Heart right ventricle (tissue), 16 donors: Measurements from ENCODE around the gene IPO7. TPM values are rescaled to one million over a fixed set of nuclear protein-coding genes. Genes with fewer than 3 reads are reported as not detected.
"Not testable (repeated sequence)": the region's sequence is repeated elsewhere in the genome, so short reads cannot be mapped to it uniquely, and the experiment has no call there.

Experiments used
- ATAC-seq, 8 donors: fragments of 200-7000 bp; cut with Tn5 transposase; one replicate each; pipeline ENCODE4 v1.9.1; 2020; ENCODE audit warnings: mild to moderate bottlenecking in 8 of 8, moderate library complexity in 8 of 8, moderate number of reproducible peaks in 1 of 8
- DNase-seq, 2 donors: peaks; one replicate each; pipeline ENCODE4 v3.0.0-alpha.2; 2020
- H3K27ac ChIP-seq, 10 donors: fragments of 200-600 bp; sonication (generic) in 2 of 10; one replicate each; pipeline versions ENCODE4 v1.5.0 to v1.8.0; 2020 to 2022; ENCODE audit warnings: mild to moderate bottlenecking in 3 of 10
- H3K27me3 ChIP-seq, 7 donors: fragments of 200-600 bp; one replicate each; pipeline ENCODE4 v1.8.0; 2021 to 2022; ENCODE audit warnings: mild to moderate bottlenecking in 2 of 7
- H3K36me3 ChIP-seq, 9 donors: fragments of 200-600 bp; sonication (generic) in 1 of 9; one replicate each; pipeline versions ENCODE4 v1.5.0 to v1.8.0; 2020 to 2022; ENCODE audit warnings: mild to moderate bottlenecking in 2 of 9
- H3K4me1 ChIP-seq, 9 donors: fragments of 200-600 bp; sonication (generic) in 1 of 9; one replicate each; pipeline versions ENCODE4 v1.5.0 to v1.8.0; 2020 to 2022; ENCODE audit warnings: mild to moderate bottlenecking in 4 of 9
- H3K4me3 ChIP-seq, 10 donors: fragments of 200-600 bp; sonication (generic) in 2 of 10; one replicate each; pipeline versions ENCODE4 v1.5.0 to v1.8.0; 2020 to 2022; ENCODE audit warnings: mild to moderate bottlenecking in 7 of 10, moderate library complexity in 2 of 10
- H3K9me3 ChIP-seq, 11 donors: fragments of 200-600 bp in 10 of 11; sonication (generic) in 2 of 11; one replicate each; pipeline versions ENCODE4 v1.5.0 to v1.8.0; 2013 to 2022; ENCODE audit warnings: mild to moderate bottlenecking in 2 of 11, control low read depth in 1 of 11, moderate library complexity in 1 of 11
- CTCF ChIP-seq, 9 donors: fragments of 200-600 bp; sonication (generic) in 2 of 9; IDR thresholded peaks; one replicate each; pipeline versions ENCODE4 v1.5.0 to v1.8.0; 2021 to 2022; ENCODE audit warnings: antibody characterized with exemption in 9 of 9, mild to moderate bottlenecking in 5 of 9, moderate library complexity in 1 of 9
- WGBS, 2 donors: extraction: QIAGEN DNeasy Blood & Tissue Kit; methylation state at CpG; one replicate each; pipeline ENCODE4 v1.1.7; 2013; ENCODE audit warnings: inconsistent platforms in 1 of 2; 5-methylcytosine and 5-hydroxymethylcytosine counted together
- intact Hi-C, 10 donors: fragments of 100-400 bp; cut with DNase I; formaldehyde crosslinking; loops; one replicate each; pipeline versions ENCODE4 v1.11.1 to v1.14.2; 2022
- polyA plus RNA-seq, 2 donors: library from polyadenylated mRNA; stranded (reverse); fragments of 200-250 nt; gene quantifications; one replicate each; pipeline ENCODE4 v1.2.3, GENCODE V29; 2013
- total RNA-seq, 10 donors: library from RNA; stranded (reverse); fragmentation: NEBNext Ultra II Directional in 3 of 10; extraction: Animal tissue kit (Norgen Biotek cat#: 25700) in 3 of 10; gene quantifications; one replicate each; pipeline versions ENCODE4 v1.2.1 to v1.2.4, GENCODE V29; 2021 to 2023
- donor health status: Arrhythmogenic right ventricular cardiomyopathy.
- donor health status: ischemic (EF 13 %, LVEDD 7.1; RV severe dilation, severe dysfunction).
- donor health status: healthy with polysubstance abuse.
- donor health status: DM: no; HTN: yes; CAD: no.
- donor health status: DM: no; HTN: no; CAD: no.
- donor health status: ischemic (EF 25% LVEDD 6.9; RV normal size, moderate dysfunction).
- donor health status: ischemic (EF 25% LVEDD 5.7; RV mildly dilated, moderate dysfunction).
- donor health status: healthy.
- donor health status: DM: yes; HTN: yes; CAD: no.
- donor health status: Ischemic cardiomyopathy.
- donor health status: ischemic (EF 35%, LVEDD 5.7; RV mildly dilated, moderate dysfunction).
- donor health status: nonischemic (EF 11% LVEDD 7.7; RV severe dilation, severe dysfunction).
- donor health status: DM: yes; HTN: yes; CAD: no.
- donor health status: PGD.
- donor health status: ischemic (EF 29% LVEDD 5.4; RV normal size, mild dysfunction).
- donor health status: nonischemic (EF 23%, LVEDD 6.1; RV moderate dilation, normal function).

The IPO7 gene
- total and polyA plus RNA-seq, 12 donors = 24.1 to 169 (median 139) TPM

GRCh38 chr11:9347100-9347499 lies 37.4 kb upstream of the IPO7 start:
- TF ChIP-seq CTCF (IDR thresholded peaks at IDR 0.05) = no peak
- H3K9me3 ChIP-seq = no peaks in the 10 kb centered on the region
- H3K27me3 ChIP-seq = no peaks in the 10 kb centered on the region
- H3K4me3 ChIP-seq = no peak overlapping the region
- H3K27ac ChIP-seq = no peak overlapping the region
- ATAC-seq (no peak), DNase-seq (no peak)
- no peaks in the 10 kb centered on the region for H3K36me3 ChIP-seq
- WGBS, 2 donors = 54 to 62% methylated on average over 2 of the region's 2 CpGs
- intact Hi-C loops = no loop called here
- H3K4me1 ChIP-seq = peaks cover 0 to 6% (median 0%) of the 10 kb centered on the region in 9 donors

GRCh38 chr11:9347779-9348178 lies 36.7 kb upstream of the IPO7 start:
- WGBS, 2 donors = 78% methylated on average over 4 of the region's 4 CpGs

GRCh38 chr11:9351321-9351881 lies 33.1 kb upstream of the IPO7 start:
- DNase-seq = peak in 1 of 2 donors; percentile 16
- peak in 6 of 8 donors; percentile 64 to 79 (median 71) for ATAC-seq
- peak in 3 of 9 donors; percentile 13 to 29 (median 17) for TF ChIP-seq CTCF (IDR thresholded peaks at IDR 0.05)
- peaks cover 0 to 6% (median 0%) of the 10 kb centered on the region in 9 donors for H3K4me1 ChIP-seq
- H3K27me3 ChIP-seq = no peaks in the 10 kb centered on the region
- 35 to 39% methylated on average over 6 of the region's 6 CpGs for WGBS, 2 donors
- intact Hi-C loops = no loop called here
- no peak overlapping the region for H3K4me3 ChIP-seq
- peak overlapping the region in 1 of 10 donors; percentile 7 for H3K27ac ChIP-seq
- no peaks in the 10 kb centered on the region for H3K36me3 ChIP-seq
- H3K9me3 ChIP-seq = no peaks in the 10 kb centered on the region

More at GRCh38 chr11:9347779-9348178, 36.7 kb upstream of the IPO7 start:
- H3K27ac ChIP-seq, H3K4me3 ChIP-seq, ATAC-seq, H3K27me3 ChIP-seq, intact Hi-C loops, DNase-seq, H3K4me1 ChIP-seq, H3K36me3 ChIP-seq, H3K9me3 ChIP-seq: not testable (repeated sequence)

GRCh38 chr11:9357041-9357440 lies 27.4 kb upstream of the IPO7 start:
- intact Hi-C loops = no loop called here
- ATAC-seq (no peak), DNase-seq (no peak)
- Histone ChIP-seq H3K27me3 (no peaks in the 10 kb centered on the region), H3K27ac (no peak overlapping the region), H3K4me3 (no peak overlapping the region), H3K36me3 (no peaks in the 10 kb centered on the region), H3K9me3 (no peaks in the 10 kb centered on the region), H3K4me1 (peaks cover 0 to 8% (median under 1%) of the 10 kb centered on the region in 9 donors)
- no peak for TF ChIP-seq CTCF (IDR thresholded peaks at IDR 0.05)
- WGBS, 2 donors = 94 to 95% methylated on average over 4 of the region's 4 CpGs

GRCh38 chr11:9360862-9361622 lies 23.4 kb upstream of the IPO7 start:
- not testable (repeated sequence) for H3K4me3 ChIP-seq, DNase-seq, ATAC-seq, H3K9me3 ChIP-seq, H3K36me3 ChIP-seq, H3K27me3 ChIP-seq
- intact Hi-C loops = loop anchor here in 5 of 10 donors (5.0 kb wide), 3 partner anchors 44 to 94 kb away; partner anchors contain the start of genes TMEM41B (in 2 of the 5) and DENND5A (in 1 of the 5)
- WGBS, 2 donors = 93 to 98% methylated on average over 13 of the region's 13 CpGs
- Histone ChIP-seq H3K4me1 (peaks cover 0 to 36% (median 15%) of the 10 kb centered on the region in 9 donors), H3K27ac (peak overlapping the region in 4 of 10 donors; percentile 98 to 100 (median 100))
